Ramos (cell line): ENCODE results near the gene PHB1.

Experiments used
- in situ Hi-C: fragments of 300-500 bp; cut with MboI; formaldehyde crosslinking; loops from one replicate; pipeline ENCODE4 v1.14.3; 2022; ENCODE audit warnings: low sequenced_read_pairs; ENCODE audit not compliant: unreplicated experiment

PHB1 gene

GRCh38 chr17:49414622-49415350 is at the start of gene PHB1:
Gene PHB1 (minus strand): TSS chr17:49414882. CDS start chr17:49413264, 1,618 bp downstream.
- in situ Hi-C loops = no loop called here

- in situ Hi-C loops = no loop called here
Measured at GRCh38 chr17:49464049-49464448, 49.4 kb upstream of the PHB1 start.

GRCh38 chr17:49461580-49461979 is 46.9 kb upstream of the PHB1 start:
- in situ Hi-C loops = no loop called here

GRCh38 chr17:49460401-49460800 is 45.7 kb upstream of the PHB1 start:
- in situ Hi-C loops = no loop called here

DNA sequence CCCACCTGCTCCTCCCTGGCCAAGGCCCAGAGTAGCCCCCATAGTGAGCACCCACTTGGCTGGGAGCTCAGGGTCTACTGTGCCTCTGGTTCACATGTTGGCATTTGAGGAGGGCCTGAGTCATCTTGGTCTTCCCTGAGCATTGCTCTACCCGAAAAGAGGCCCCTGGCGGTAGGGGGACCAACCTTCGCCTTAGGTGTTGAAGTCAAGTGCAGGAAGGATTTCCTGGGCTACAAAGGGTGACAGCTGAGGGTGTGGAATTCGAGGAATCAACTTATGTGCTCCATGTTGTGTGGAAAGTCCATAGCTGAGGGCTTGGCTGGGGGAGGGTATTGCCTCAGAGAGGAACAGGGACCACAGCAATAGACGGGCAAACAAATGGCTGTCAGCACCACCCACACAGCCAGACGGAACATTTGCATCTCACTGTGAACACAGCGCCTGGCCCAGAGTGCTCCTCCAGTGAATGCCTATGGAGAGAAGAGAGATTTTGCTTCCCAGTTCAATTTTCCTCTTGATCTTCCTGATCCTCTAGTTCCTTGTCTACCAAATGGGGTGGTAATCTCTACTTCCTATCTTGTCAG is 44.8 kb upstream of the PHB1 start:
- in situ Hi-C loops = no loop called here

GRCh38 chr17:49457564-49458535 is 43.2 kb upstream of the PHB1 start:
- in situ Hi-C loops = no loop called here

DNA sequence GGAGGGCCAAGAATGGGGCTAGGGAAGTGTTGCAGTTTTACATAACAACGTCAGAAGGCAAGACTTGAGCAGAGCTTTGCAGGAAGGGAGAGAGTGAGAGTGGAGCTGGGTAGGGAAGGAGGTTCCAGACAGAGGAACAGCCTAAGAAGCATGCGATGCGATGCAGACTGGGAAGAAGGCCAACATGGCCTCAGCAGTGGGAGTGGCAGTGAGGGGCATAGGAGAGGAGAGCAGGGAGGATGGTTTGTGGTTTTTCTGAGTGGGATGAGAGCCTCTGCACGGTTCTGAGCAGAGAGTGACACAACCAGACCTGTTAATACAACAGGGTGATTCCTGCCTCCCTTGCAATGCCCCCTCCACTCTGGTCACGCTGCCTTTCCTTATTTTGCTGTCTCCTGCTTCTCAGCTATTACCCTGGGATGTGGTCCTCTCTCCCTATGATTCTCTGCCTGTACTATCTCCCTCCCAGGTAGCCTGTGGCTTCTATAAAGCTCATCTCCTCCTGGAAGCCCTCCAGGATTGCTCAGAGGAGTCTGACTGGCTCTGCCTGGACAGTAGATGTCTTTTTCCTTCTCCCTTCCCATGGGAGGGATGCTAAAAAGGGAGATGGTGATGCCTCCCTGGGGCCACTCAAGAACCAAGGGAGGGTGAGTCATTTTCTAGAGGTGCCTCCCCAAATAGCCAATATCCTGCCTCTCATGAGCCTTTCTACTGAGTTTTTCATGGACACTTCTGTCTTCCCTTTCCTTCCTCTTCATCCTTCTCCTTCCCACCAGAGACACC is 41.7 kb upstream of the PHB1 start:
- in situ Hi-C loops = no loop called here

DNA sequence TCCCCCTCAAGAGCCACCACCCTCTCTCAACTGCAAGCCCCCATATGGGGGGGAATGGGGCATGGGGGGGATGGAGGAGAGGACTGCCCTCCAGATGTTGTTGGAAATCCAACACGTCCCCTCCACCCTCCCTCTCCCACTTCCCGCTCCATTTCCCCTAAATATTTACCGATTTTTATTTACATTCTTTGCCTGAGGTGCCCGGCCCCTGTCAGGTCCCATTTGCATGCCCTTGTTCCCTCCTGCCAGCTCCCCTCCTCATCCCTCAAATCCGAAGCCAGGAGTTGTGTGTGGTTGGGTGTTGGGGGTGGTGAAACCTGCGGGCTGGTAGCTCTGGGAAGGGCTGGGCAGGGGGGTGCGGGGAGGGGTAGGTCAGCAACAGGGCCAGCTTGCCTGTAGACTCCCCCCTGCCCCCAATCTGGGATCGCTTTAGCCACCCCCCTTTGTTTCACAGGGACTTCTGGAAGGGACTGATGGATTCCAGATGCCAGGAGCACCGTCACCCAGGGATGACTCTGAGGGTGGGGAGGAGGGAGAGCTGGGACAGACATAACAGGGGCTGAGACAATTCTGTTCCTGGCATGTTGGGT is 40.7 kb upstream of the PHB1 start:
- in situ Hi-C loops = no loop called here

- in situ Hi-C loops = no loop called here
Measured at GRCh38 chr17:49454050-49454449, 39.4 kb upstream of the PHB1 start.

GRCh38 chr17:49452661-49453060 is 38.0 kb upstream of the PHB1 start:
- in situ Hi-C loops = no loop called here

DNA sequence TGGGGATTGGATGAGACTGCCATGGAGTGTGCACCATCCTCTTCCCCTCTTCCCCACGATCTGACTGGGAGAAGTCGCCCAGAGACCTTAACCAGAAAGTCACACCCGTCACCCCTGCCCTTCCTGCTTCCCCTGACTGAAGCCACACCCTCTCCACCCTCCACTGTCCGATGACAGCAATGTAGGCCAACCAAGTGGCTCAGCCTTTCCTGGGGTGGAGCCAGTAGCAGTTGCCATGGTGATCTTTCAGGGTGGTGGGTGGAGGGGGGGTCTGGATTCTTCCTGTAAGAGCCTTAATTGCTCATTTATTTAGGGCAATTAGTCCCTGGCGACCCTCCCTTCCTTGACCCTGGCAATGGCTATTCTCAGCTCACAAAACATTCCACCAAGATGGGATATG is 37.5 kb upstream of the PHB1 start:
- in situ Hi-C loops = no loop called here

GRCh38 chr17:49450735-49451134 is 36.1 kb upstream of the PHB1 start:
- in situ Hi-C loops = no loop called here

- in situ Hi-C loops = no loop called here
Measured at GRCh38 chr17:49450181-49450580, 35.5 kb upstream of the PHB1 start.

- in situ Hi-C loops = no loop called here
Measured at GRCh38 chr17:49447628-49448302, 33.1 kb upstream of the PHB1 start.

GRCh38 chr17:49445591-49445990 is 30.9 kb upstream of the PHB1 start:
- in situ Hi-C loops = no loop called here

- in situ Hi-C loops = no loop called here
Measured at GRCh38 chr17:49444384-49444783, 29.7 kb upstream of the PHB1 start.

DNA sequence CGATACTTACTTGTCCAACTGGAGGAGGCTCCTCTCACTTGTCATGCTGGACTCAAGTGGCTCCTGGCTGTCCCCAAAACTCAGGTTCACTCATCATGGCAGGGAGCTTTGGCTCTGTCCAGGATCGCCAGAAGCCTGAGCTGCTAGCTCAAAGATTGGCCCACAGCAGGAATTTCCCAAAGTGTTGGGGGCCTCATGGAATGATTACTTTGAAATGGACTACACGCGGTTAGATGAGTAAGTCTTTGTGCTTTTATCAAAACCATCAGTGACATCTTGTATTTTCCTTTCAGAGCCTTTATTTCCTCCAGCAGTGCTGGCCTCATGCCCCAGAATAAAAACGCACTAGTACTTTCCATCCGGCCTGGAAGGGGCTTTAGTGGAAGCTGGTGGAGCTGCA is 29.2 kb upstream of the PHB1 start:
- in situ Hi-C loops = no loop called here

DNA sequence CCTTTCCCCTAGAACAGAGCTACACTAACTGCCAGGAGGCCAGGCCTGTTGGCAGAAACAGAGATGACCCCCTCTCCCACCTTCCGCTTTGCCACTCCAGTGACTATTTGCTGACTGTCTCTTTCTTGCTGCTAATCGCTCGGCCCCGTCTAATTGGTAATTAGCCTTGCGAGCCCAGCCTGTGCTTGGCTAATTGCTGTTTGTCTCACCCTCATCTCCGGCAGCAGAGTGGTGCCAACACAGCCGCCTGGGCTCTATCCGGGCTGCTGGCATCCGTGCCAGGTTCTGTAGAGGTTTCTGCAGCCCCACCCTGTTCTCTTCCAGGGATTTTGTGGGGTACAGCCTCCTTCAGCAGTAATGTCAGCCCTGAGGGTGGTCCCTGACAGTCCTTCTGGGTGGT is 27.4 kb upstream of the PHB1 start:
- in situ Hi-C loops = no loop called here

DNA sequence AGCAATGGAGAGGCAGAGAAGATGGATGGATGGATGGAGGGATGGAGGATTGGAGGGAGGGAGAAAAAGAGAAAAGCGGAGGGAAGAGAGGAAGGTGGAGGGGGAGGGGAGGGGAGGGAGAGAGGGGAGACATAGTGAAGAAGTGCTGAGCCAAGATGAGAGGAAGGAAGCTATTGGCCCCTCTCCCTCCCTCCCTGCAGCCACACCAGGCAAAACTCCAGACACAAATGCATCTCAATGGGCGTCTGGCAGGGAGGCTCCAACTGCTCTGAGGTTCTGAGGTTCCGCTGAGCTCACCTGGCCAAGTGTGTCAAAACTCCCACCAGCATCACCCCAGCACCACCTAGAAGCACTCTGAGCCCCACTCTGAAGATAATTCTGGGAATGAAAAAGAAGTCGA is 26.9 kb upstream of the PHB1 start:
- in situ Hi-C loops = no loop called here
